SK-N-SH (cell line): Measurements from ENCODE around the gene CD300A.

Experiments used
- CTCF ChIP-seq: fragments of 200-600 bp; sonication (generic); IDR thresholded peaks from 2 replicates; pipeline ENCODE4 v1.6.1; 2017; ENCODE audit warnings: antibody characterized with exemption, mild to moderate bottlenecking, moderate library complexity
- FOSL2 ChIP-seq: IDR thresholded peaks from 2 replicates; pipeline ENCODE4 v1.4.0; 2012; ENCODE audit warnings: low read depth, mild to moderate bottlenecking, moderate library complexity, borderline replicate concordance
- GABPA ChIP-seq: IDR thresholded peaks from 2 replicates; pipeline ENCODE4 v1.4.0; 2012; ENCODE audit warnings: low read depth, mild to moderate bottlenecking
- RAD21 ChIP-seq: IDR thresholded peaks from 2 replicates; pipeline ENCODE4 v1.6.1; 2012; ENCODE audit warnings: mild to moderate bottlenecking, low read length
- TAF1 ChIP-seq: IDR thresholded peaks from 2 replicates; pipeline ENCODE4 v1.6.1; 2012; ENCODE audit warnings: low read depth, mild to moderate bottlenecking, low read length, moderate library complexity, borderline replicate concordance

- TF ChIP-seq RAD21 (no peak), FOSL2 (no peak), CTCF (no peak), GABPA (no peak), TAF1 (no peak)
These were observed 17.7 kb upstream of the CD300A start for GRCh38 chr17:74448756-74449155.
